Panc1 (cell line): Measurements from ENCODE around the gene PITPNM2.

Experiments used
- CTCF ChIP-seq: fragments of 450-650 bp; IDR thresholded peaks from 2 replicates; pipeline ENCODE4 v1.5.1; 2017; ENCODE audit warnings: mild to moderate bottlenecking
- POLR2AphosphoS5 ChIP-seq: IDR thresholded peaks from 2 replicates; pipeline ENCODE4 v1.6.1; 2012; ENCODE audit warnings: mild to moderate bottlenecking, low read depth, low read length, moderate library complexity
- TCF7L2 ChIP-seq: IDR thresholded peaks from 2 replicates; pipeline ENCODE4 v1.6.1; 2011; ENCODE audit warnings: mild to moderate bottlenecking, low read depth, low read length, inconsistent platforms
- TF ChIP-seq, protein P1 (sequence below), 2 experiments: IDR thresholded peaks; 2 replicates each; pipeline ENCODE4 v1.6.1; 2011 to 2012; ENCODE audit warnings: low read depth in 2 of 2, control low read depth in 1 of 2, low read length in 1 of 2, mild to moderate bottlenecking in 1 of 2, moderate library complexity in 1 of 2; ENCODE audit not compliant: insufficient read depth in 1 of 2

GRCh38 chr12:123148223-123148622, 2.7 kb downstream of the PITPNM2 start:
- TF ChIP-seq CTCF, result no peak
- no peak for TF ChIP-seq TCF7L2
- TF ChIP-seq, protein P1, sequence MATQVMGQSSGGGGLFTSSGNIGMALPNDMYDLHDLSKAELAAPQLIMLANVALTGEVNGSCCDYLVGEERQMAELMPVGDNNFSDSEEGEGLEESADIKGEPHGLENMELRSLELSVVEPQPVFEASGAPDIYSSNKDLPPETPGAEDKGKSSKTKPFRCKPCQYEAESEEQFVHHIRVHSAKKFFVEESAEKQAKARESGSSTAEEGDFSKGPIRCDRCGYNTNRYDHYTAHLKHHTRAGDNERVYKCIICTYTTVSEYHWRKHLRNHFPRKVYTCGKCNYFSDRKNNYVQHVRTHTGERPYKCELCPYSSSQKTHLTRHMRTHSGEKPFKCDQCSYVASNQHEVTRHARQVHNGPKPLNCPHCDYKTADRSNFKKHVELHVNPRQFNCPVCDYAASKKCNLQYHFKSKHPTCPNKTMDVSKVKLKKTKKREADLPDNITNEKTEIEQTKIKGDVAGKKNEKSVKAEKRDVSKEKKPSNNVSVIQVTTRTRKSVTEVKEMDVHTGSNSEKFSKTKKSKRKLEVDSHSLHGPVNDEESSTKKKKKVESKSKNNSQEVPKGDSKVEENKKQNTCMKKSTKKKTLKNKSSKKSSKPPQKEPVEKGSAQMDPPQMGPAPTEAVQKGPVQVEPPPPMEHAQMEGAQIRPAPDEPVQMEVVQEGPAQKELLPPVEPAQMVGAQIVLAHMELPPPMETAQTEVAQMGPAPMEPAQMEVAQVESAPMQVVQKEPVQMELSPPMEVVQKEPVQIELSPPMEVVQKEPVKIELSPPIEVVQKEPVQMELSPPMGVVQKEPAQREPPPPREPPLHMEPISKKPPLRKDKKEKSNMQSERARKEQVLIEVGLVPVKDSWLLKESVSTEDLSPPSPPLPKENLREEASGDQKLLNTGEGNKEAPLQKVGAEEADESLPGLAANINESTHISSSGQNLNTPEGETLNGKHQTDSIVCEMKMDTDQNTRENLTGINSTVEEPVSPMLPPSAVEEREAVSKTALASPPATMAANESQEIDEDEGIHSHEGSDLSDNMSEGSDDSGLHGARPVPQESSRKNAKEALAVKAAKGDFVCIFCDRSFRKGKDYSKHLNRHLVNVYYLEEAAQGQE (IDR thresholded peaks at IDR 0.05; ENCODE audit: insufficient read depth in 1 of 2, low read depth in 2 of 2, low read length in 1 of 2), result no peak
- TF ChIP-seq POLR2AphosphoS5, result no peak
